NCI-H2227 (cell line): ENCODE measurements around the gene PDXK.

Experiments used
- DNase-seq: peaks from one replicate; lab custom pipeline; 2025; ENCODE audit not compliant: unreplicated experiment; lab: John Stamatoyannopoulos, UW

PDXK gene

DNA sequence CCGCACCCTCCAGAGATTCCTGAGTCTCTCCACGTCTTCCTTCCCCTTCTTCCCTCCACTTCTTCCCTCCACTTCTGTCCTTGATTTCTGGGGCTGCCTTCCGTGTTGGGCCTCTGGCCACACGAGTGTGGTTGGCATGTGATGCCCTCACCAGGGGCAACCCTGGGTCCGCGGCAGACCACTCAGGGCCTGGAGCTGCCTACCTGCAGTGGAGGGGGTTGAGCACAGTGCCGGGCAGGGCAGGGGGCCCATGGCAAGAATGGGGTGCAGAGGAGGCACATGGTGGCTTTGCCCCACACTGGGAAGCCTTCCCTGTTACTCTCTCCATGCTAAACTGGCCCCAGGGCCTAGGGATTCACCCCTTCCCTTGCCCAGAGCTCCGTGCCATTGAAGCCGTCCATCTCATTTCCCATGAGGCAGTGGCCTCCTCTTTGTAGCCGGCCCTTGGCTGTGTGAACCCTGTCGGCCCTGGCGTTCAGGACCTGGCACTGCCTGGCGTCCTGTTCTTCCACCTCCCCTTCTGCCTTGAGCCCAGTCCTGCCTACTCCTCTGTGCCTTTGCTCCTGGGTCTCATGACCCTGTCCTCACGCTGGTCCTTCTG lies 83.9 kb downstream of the PDXK start:
- DNase-seq: no peak

DNA sequence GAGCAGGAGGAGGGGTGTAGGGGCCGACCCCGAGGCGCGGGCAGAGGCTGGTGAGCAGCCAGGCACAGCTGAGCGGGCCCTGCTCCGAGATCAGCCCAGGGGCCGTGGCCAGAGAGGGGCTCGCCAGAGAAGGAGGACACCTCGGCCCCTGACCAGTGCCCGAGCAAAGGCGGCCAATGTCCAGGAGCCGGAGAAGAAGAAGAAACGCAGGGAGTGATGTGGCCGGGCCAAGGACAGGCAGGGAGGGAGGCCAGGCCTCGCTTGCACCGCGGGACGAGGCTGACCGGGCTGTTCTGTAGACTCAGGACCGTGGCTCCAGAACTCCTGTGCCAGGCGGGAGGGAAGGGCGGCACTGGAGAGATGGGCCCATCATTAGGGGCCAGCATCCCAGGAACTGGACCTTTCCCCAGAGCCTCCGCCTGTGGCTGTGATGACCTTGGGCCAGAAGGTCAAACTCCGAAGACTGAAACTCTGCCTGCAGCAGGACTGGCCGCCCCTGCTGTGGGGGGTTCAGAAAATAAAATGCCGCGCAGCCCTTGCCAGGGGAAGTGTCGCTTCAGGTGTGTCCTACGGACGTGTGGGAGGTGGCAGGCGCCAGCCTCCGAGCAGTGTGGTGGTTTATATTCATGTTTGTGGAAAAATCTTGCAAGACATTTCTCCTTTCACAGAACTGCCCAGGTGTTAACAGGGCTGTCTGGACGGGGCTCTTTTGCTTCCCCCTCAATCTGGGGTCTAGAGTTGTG lies 84.8 kb downstream of the PDXK start:
- no peak for DNase-seq

DNA sequence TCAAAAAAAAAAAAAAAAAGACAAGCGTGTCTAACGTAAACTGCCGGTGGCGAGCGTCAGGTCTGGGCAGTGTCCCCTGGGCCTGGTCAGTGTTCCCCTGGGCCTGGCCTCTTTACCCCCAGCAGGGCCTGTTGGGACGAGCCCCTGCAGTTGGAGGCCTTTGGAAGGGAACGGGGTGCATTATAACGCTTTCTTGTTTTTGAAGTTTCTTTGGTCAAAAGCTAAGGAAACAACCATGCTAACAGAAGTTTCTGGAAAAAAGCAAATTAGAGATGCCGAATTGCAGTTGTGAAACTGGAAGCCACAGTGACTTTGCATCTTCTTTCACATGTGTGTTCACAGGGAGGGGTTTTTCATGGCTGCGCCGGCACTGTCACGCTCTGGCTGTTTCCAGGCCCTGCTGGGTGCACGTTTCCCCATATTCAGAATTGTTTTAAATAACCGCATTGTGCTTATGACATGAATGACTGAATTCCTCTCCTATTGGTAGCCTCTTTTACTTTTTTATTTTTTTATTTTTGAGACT lies 86.4 kb downstream of the PDXK start:
- DNase-seq: no peak

DNA sequence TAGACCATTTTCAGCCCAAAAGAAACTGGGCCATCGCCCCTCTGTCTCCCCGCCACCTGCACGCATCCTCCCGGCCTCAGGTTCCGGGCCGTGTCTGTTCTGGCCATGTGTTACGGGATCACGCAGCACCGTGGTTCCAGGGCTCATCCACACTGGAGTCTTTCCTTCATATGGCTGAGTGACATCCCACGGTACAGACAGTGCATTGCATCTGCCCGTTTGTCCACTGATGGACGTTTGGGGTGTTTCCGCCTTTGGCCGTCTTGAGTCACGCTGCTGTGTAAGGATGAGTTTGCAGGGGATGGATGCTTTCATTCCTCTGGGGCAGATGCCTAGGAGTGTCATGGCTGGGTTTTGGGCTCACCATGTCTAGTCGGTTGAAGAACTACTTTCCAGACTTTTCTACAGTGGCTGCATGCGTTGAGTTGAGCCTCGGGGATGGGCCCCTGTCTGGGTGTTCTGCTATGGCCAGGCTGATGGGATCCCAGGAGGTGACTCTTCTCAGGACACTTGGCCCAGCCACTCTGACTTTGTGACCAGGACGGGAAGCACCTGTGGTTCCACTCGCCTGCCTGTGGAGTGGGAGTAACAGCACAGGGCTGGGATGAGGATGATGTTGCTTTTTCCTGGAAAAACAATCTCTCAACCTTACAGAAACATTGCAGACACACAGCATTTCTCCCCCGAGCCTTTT lies 87.2 kb downstream of the PDXK start:
- DNase-seq: no peak

DNA sequence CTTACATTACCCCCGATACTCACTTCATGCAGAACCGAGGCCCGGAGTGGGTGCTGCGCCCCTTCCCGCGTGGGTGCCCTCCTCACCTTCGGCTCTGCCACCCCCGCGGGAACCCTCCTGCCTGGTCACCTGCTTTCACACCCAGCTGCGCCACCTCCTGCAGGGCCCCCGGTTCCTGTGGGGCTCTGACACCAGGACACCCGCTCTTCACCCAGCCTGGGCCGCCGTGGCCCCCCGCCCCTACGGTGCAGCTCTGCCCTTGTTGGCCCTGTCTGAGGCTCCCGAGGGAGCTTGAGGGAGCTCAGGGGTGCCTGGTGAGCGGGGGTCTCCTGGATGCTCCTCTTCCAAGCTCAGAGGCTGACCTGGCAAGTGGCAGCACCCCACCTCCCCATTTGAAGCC lies 89.4 kb downstream of the PDXK start:
- DNase-seq: no peak

DNA sequence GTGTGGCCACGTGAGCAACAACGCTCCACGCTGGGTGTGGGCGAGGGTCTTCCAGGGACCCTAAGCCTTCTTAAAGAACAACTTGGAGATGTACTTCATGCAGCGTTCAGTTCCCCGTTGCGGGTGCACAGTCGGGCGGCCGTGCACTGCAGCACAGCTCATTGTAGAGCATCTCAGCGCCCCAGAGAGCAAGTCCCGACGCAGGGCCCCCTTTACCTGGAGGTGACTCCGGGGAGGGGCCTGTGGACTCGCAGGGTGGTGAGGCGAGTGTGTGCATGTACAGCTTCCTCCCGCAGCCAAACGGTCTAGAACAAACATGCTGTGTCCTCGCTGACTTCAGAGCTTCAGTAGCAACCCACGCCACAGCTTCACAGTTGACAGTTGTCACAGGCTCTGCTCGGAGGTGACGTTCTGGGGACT lies 89.9 kb downstream of the PDXK start:
- DNase-seq: no peak

DNA sequence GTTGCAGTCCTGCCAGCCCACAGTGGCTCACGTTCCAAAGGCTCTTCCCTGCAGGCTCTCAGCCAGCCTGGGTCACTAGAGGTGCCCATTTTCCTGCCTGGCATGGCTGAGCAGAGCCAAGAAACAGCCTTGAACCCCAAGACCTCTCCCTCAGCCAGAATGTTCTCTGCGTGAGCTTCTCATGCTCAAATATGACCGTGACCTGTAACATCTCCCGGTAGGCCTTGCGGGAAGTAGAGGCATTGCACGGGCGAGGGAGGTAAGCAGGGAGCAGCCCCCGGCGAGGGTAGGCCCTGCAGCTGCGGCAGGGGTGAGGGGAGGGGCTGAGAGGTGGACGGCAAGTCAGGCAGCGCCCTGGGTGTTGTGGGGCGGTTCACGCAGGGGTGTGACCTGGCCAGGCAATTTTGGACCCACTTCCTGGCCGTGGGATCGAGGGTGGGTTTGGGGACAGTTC lies 90.4 kb downstream of the PDXK start:
- no peak for DNase-seq

DNA sequence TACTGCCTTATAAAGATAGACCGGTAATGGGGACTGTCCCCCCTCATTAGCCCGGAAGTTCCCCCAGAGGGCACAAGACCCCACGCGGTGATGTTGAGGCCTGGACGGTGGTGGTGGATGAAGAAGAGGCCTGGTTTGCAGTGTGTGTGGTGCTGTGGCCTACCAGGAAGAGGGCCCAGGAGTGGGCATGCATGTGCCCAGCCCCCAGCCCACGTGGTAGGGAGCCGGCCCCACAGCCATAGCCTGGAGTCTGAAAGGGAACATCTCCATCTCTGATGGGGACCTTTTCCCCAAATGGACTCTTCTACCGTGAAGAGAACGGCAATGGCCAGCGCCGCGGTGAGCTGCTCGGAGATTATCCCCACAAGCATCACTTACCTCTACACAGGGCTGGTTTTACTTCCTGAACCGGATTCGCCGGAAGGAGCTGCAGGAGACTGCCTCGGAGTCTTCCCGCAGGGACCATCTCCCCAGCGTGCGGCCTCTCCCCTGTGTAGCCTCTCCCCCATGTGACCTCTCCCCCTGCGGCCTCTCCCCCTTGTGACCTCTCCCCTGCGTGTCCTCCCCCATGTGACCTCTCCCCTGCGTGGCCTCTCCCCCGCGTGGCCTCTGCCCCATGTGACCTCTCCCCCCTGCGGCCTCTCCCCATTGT lies 91.0 kb downstream of the PDXK start:
- DNase-seq: peak; percentile 20

DNA sequence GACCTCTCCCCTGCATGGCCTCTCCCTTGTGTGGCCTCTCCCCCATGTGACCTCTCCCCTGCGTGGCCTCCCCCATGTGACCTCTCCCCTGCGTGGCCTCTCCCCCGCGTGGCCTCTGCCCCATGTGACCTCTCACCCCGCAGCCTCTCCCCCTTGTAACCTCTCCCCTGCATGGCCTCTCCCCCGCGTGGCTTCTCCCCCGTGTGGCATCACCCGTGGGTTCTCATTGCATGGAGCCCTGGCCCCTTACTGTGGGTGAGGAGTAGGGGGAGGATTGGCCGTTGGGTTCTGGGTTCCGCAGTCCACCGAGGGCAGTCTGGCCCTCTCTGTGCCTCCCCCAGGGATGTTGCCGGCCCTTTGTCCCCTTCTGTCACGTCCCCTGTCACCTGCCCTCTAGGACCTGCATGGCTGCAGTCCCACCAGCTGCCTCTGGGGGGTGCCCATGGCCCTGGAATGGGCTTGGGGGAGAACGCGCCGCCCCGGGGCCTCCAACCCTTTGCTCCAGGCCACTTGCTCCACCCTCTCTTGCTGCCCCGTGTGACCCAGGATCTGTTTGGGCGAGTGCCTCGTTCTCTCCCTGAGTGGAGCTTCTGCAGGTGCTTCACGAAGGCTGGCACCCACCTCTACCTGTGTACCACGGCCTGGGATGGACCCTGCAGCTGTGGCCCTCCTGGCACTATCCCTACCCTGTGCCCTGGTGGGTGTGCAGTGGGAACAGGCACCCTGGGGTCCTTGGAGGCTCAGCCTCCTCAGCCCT lies 91.8 kb downstream of the PDXK start:
- peak; percentile 86 for DNase-seq

DNA sequence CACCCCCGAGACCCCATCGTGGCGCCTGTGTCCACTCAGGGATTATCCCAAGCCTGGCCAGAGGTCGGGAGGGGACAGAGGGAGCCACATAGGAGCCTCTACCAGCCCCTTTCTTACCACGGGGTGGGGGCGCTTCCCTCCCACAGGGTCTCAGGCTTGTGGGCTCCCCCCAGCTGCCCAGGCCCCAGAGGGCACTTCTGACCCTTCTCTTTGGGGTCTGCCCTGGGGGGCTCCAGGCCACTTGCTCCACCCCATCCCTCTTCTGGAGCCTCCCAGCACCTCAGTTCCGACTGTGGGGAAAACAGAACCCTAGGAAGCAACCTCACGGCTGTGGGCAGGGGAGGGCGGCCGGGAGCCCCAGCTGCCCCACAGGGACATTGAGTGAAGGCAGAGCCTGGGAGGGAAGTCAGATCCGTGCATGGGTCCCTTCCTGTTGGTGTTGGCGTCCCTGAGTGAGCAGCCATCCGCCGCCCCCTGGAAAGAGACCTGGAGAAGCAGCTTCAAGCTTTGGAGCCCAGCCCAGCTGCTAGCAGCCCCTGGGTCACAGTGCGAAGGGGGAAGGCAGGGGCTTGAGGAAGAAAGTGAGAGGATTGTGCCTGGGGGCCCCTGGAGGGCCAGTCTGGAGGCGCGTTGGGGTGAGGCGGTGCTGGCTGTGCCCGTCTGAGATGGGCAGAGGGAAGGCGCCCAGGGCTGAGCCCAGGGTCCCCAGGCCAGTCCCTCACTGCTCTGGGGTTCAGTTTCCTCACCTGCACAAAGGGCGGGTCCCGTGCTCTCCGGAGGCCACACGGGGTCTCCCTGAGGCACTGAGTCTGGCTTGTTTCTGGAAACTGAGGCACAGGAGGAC lies 92.6 kb downstream of the PDXK start:
- no peak for DNase-seq
